Kidney (tissue), 14 donors: ENCODE data around the gene SYTL1. TPM values are rescaled to one million over a fixed set of nuclear protein-coding genes. Genes with fewer than 3 reads are reported as not detected.
"Not testable (repeated sequence)": the region's sequence is repeated elsewhere in the genome, so short reads cannot be mapped to it uniquely, and the experiment has no call there.

Experiments used
- DNase-seq, 5 donors: peaks; one replicate each; pipeline ENCODE4 v3.0.0-alpha.2; 2013 to 2020
- FAIRE-seq: peaks from 2 replicates; lab custom pipeline; 2012; peaks lifted over from hg19 to GRCh38; lab: Jason Lieb, UNC
- H3K27ac ChIP-seq, 2 donors: one replicate each; pipeline ENCODE4 v1.7.0; 2013; ENCODE audit warnings: low read depth in 2 of 2, low read length in 2 of 2, inconsistent platforms in 1 of 2
- H3K27me3 ChIP-seq: one replicate; pipeline ENCODE4 v1.7.1; 2013; ENCODE audit warnings: low read length, inconsistent platforms; ENCODE audit not compliant: control insufficient read depth, insufficient read depth
- H3K36me3 ChIP-seq, 3 donors: one replicate each; pipeline versions ENCODE4 v1.7.0 to v1.7.1; 2013; ENCODE audit warnings: low read length in 3 of 3, control low read depth in 1 of 3, inconsistent platforms in 1 of 3; ENCODE audit not compliant: insufficient read depth in 3 of 3, control insufficient read depth in 2 of 3
- H3K4me1 ChIP-seq, 3 donors: one replicate each; pipeline versions ENCODE4 v1.7.0 to v1.7.1; 2013; ENCODE audit warnings: low read length in 3 of 3, inconsistent platforms in 1 of 3, low read depth in 1 of 3; ENCODE audit not compliant: control insufficient read depth in 2 of 3, insufficient read depth in 2 of 3
- H3K4me3 ChIP-seq, 3 donors: one replicate each; pipeline versions ENCODE4 v1.7.0 to v1.8.1; 2013; ENCODE audit warnings: low read length in 3 of 3, control low read depth in 1 of 3, inconsistent platforms in 1 of 3
- H3K9ac ChIP-seq, 3 donors: one replicate each; pipeline versions ENCODE4 v1.7.0 to v1.7.1; 2013; ENCODE audit warnings: low read length in 3 of 3, control low read depth in 1 of 3, inconsistent platforms in 1 of 3
- H3K9me3 ChIP-seq, 3 donors: one replicate each; pipeline versions ENCODE4 v1.7.0 to v1.7.1; 2013; ENCODE audit warnings: low read length in 3 of 3, control low read depth in 1 of 3, inconsistent platforms in 1 of 3; ENCODE audit not compliant: control insufficient read depth in 2 of 3, insufficient read depth in 1 of 3
- intact Hi-C: fragments of 100-400 bp; cut with DNase I; formaldehyde crosslinking; loops from one replicate; pipeline ENCODE4 v1.11.1; 2022
- polyA plus RNA-seq: library from polyadenylated mRNA; stranded (reverse); fragments of 350-450 nt; fragmentation: Illumina TruSeq; extraction: RNeasy Lipid Tissue Mini Kit (QIAGEN cat#74804); gene quantifications from one replicate; pipeline ENCODE4 v1.2.3, GENCODE V29; 2014; ENCODE audit warnings: low read depth, low replicate concordance; ENCODE audit not compliant: insufficient read depth
- total RNA-seq: library from RNA; stranded (reverse); fragmentation: NEBNext Ultra II Directional; extraction: Animal tissue kit (Norgen Biotek cat#: 25700); gene quantifications from one replicate; pipeline ENCODE4 v1.2.1, GENCODE V29; 2021
- TF ChIP-seq, protein P1 (sequence below): IDR thresholded peaks from 3 replicates; pipeline ENCODE4 v1.5.1; 2012; ENCODE audit warnings: mild to moderate bottlenecking, moderate library complexity, borderline replicate concordance; ENCODE audit not compliant: insufficient read depth; ENCODE audit errors: extremely low read depth
- donor health status: control.
- donor health status: control.
- donor health status: control.
- donor health status: control.
- donor health status: control.
- donor health status: DM: yes; HTN: yes; CAD: no.
- donor health status: Normal renal cell carcinoma (clear cell type).

Gene SYTL1
- total and polyA plus RNA-seq, 2 donors from 2014 or later, result 5.9 to 19.3 TPM

DNA sequence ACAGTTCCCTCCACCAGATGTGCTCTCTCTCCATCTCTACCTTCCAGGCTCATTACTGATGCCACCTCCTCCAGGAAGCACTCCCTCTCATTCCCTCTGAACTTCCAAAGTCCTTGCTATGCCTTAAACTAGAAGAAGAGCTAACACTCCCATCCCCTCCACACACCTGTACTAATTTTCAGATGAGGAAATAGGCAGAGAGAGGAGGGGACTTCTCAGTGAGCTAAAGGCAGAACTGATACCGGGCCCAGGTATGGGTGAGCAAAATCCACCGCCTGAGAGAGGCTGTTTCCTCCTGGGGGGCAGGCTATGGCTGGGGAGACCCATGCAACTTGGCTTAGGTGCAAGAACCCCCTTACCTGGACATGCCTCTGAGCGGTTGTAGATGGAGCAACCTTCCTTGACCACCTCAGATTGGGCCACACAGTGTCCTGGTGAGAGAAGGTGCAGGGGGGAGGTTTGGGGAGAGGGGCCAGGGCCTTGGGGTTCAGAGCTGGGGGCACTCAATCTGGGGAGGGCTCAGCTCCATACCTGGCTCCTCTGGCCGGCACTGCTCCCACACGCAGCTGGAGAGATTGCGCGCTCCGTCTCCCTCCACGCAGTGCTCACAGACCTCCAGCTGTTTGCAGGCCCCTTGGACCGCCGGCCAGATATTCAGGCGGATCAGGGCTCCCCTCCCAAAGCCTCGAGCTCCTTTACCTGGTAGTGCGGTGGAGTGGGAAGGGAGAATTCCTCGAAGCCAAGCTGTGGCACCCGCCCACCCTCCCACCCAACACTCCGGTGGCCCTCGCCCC, 40.3 kb downstream of the SYTL1 start:
- Histone ChIP-seq H3K27me3 (no peaks in the 10 kb centered on the region), H3K9ac (no peak overlapping the region), H3K4me3 (no peak overlapping the region), H3K27ac (no peak overlapping the region), H3K9me3 (no peaks in the 10 kb centered on the region), H3K4me1 (no peaks in the 10 kb centered on the region), H3K36me3 (no peaks in the 10 kb centered on the region)
- intact Hi-C loops, result no loop called here
- FAIRE-seq (no peak), DNase-seq (no peak)
- TF ChIP-seq, protein P1, sequence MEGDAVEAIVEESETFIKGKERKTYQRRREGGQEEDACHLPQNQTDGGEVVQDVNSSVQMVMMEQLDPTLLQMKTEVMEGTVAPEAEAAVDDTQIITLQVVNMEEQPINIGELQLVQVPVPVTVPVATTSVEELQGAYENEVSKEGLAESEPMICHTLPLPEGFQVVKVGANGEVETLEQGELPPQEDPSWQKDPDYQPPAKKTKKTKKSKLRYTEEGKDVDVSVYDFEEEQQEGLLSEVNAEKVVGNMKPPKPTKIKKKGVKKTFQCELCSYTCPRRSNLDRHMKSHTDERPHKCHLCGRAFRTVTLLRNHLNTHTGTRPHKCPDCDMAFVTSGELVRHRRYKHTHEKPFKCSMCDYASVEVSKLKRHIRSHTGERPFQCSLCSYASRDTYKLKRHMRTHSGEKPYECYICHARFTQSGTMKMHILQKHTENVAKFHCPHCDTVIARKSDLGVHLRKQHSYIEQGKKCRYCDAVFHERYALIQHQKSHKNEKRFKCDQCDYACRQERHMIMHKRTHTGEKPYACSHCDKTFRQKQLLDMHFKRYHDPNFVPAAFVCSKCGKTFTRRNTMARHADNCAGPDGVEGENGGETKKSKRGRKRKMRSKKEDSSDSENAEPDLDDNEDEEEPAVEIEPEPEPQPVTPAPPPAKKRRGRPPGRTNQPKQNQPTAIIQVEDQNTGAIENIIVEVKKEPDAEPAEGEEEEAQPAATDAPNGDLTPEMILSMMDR, result no peak

GRCh38 chr1:27383039-27383605, 41.3 kb downstream of the SYTL1 start, which contains the start of gene CD164L2:
Gene CD164L2, minus strand, starts transcription at chr1:27383333. Its CDS starts 94 bp downstream, at chr1:27383239.
- H3K27me3 ChIP-seq, result no peaks in the 10 kb centered on the region
- no peak for FAIRE-seq
- TF ChIP-seq, protein P1, result no peak
- intact Hi-C loops, result no loop called here
- DNase-seq, result peak; percentile 48 to 87 (median 69)
- H3K4me3 ChIP-seq, result no peak within 1 kb of the TSS
- no peak within 1 kb of the TSS for H3K27ac ChIP-seq
- H3K9ac ChIP-seq, result no peak within 1 kb of the TSS
- no peaks in the 10 kb centered on the region for H3K36me3 ChIP-seq
- no peaks in the 10 kb centered on the region for H3K4me1 ChIP-seq
- H3K9me3 ChIP-seq, result no peaks in the 10 kb centered on the region

DNA sequence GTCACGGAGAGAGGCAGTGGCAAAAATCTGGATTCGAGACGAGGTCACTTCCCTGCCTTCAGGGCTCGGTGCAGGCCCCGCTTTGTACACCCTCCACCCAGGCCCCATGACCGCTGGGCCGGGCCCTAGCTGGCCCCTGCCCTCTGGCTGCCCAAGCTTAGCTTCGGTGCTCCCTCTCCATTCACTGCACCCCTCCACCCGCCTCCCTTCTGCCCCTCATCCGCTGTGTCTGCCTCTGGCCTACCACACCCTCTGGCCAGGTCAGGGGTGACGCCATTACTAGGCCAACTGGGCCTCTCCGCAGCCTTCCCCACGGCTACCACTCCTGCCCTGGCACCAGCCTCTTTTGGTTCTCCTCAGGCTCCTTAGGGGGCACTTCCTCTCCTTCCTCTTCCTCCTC, 41.8 kb downstream of the SYTL1 start:
- Histone ChIP-seq H3K9ac (no peak overlapping the region), H3K4me1 (no peaks in the 10 kb centered on the region), H3K4me3 (no peak overlapping the region), H3K9me3 (no peaks in the 10 kb centered on the region), H3K27me3 (no peaks in the 10 kb centered on the region), H3K36me3 (no peaks in the 10 kb centered on the region), H3K27ac (no peak overlapping the region)
- FAIRE-seq (no peak), DNase-seq (no peak)
- intact Hi-C loops, result no loop called here
- TF ChIP-seq, protein P1, result no peak

GRCh38 chr1:27384797-27385196, 43.0 kb downstream of the SYTL1 start:
- H3K27me3 ChIP-seq, H3K9ac ChIP-seq, H3K9me3 ChIP-seq, H3K36me3 ChIP-seq, FAIRE-seq, H3K4me3 ChIP-seq, DNase-seq, H3K4me1 ChIP-seq, intact Hi-C loops, H3K27ac ChIP-seq: not testable (repeated sequence)
